A549 (cell line): ENCODE results near the gene KSR2. TPM values are rescaled to one million over a fixed set of nuclear protein-coding genes. Genes with fewer than 3 reads are reported as not detected.

ENCODE experiments used
- polyA plus RNA-seq, 4 experiments: library from polyadenylated mRNA; depleted of rRNA in 3 of 4; stranded (reverse); fragments of >200 nt; fragmentation: RNase III in 1 of 4; extraction: RNeasy Plus Mini Kit Qiagen cat#74134 plus additional on column Dnase treatment in 1 of 4; gene quantifications; 2 replicates in 3 of 4; 3 replicates in 1 of 4; pipeline ENCODE4 v1.2.3, GENCODE V29; 2011 to 2017

Gene KSR2
- polyA plus RNA-seq, 2 of the 4 experiments (the other 2 are of a cell fraction) = 0.37 to 1.2 TPM

Other genes starting within 250 kb of the KSR2 start
- 64.7 and 66.9 TPM in 2 replicates for gene RFC5, start 47.7 kb upstream of the KSR2 start, polyA plus RNA-seq (2011; rRNA removed)
- 51.7 to 58.6 TPM (median 57.5 TPM) in 3 replicates for gene RFC5, start 47.7 kb upstream of the KSR2 start, polyA plus RNA-seq (2017; fragmentation: RNase III; extraction: RNeasy Plus Mini Kit Qiagen cat#74134 plus additional on column Dnase treatment)
- 93.5 and 121 TPM in 2 replicates for gene WSB2, start 92.2 kb upstream of the KSR2 start, polyA plus RNA-seq (2011; rRNA removed)
- gene WSB2, start 92.2 kb upstream of the KSR2 start, polyA plus RNA-seq (2017; fragmentation: RNase III; extraction: RNeasy Plus Mini Kit Qiagen cat#74134 plus additional on column Dnase treatment) = 39.4 to 40.5 TPM (median 40.1 TPM) in 3 replicates
- gene VSIG10, start 135.0 kb upstream of the KSR2 start, polyA plus RNA-seq (2011; rRNA removed) = 20.2 and 23.8 TPM in 2 replicates
- 15.8 to 18.3 TPM (median 18.0 TPM) in 3 replicates for gene VSIG10, start 135.0 kb upstream of the KSR2 start, polyA plus RNA-seq (2017; fragmentation: RNase III; extraction: RNeasy Plus Mini Kit Qiagen cat#74134 plus additional on column Dnase treatment)
- gene PEBP1, start 167.1 kb upstream of the KSR2 start, polyA plus RNA-seq (2011; rRNA removed) = 152 and 169 TPM in 2 replicates
- gene PEBP1, start 167.1 kb upstream of the KSR2 start, polyA plus RNA-seq (2017; fragmentation: RNase III; extraction: RNeasy Plus Mini Kit Qiagen cat#74134 plus additional on column Dnase treatment) = 223 to 254 TPM (median 246 TPM) in 3 replicates